Measurements from ENCODE around the gene ETV1.
A peak's percentile ranks its signal among the peaks of the same experiment; 100 is the strongest.
"Not testable (repeated sequence)": the region's sequence is repeated elsewhere in the genome, so short reads cannot be mapped to it uniquely, and the experiment has no call there.

The ETV1 gene

DNA sequence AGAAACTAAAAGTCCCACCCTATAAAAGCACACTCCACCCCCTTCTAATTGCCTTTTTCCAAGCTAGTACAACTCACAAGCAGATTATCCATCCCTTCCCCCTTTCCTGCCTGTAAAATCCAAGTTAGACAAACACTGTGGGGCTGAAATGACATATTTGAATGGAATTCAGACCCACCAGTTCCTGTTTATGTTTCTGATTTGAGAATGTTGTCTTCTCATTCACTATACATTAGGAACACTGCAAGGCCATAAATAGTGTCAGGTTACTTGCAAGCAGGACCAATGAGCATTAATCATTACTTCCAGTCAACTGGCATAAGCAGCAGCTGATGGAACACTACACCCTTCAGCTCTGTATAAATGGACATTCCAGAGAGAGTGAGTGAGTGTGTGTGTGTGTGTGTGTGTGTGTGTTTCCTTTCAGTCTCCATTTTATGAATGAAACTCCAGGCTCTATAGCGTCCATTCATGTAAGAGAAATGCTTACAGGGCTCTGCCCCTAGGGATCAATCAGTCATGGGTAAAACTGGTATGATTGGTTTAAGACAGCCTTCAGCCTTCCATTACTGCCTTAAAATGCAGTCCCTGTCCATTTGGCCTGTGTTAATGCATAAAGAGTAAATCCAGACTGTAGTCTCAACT, 69.3 kb downstream of the ETV1 start:
- DNase-seq (ENCODE audit: extremely low read depth, low read depth): peak; percentile 100
- H3K4me3 ChIP-seq (replicated peaks; ENCODE audit: low read depth, low read length): no peak overlapping the region
- TF ChIP-seq CTCF (IDR thresholded peaks at IDR 0.05; ENCODE audit: low read depth, low read length, missing control alignments): no peak

GRCh38 chr7:13918333-13918732, 71.1 kb downstream of the ETV1 start:
- not testable (repeated sequence) for DNase-seq (ENCODE audit: extremely low read depth, low read depth); H3K4me3 ChIP-seq (replicated peaks; ENCODE audit: low read depth, low read length)

DNA sequence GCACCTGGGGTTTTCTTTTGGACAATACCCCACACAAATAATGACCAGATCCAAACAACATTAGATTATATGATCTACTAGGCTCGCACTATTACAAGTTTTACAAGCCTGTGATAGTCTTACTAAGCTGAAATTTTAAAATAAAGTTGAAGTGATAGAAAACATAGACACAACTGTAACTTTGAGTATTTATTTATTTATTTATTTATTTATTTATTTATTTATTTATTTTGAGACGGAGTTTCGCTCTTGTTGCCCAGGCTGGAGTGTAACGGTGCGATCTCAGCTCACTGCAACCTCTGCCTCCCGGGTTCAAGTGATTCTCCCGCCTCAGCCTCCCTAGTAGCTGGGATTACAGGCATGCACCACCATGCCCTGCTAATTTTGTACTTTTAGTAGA, 72.4 kb downstream of the ETV1 start:
- DNase-seq (ENCODE audit: extremely low read depth, low read depth); H3K4me3 ChIP-seq (replicated peaks; ENCODE audit: low read depth, low read length): not testable (repeated sequence)

DNA sequence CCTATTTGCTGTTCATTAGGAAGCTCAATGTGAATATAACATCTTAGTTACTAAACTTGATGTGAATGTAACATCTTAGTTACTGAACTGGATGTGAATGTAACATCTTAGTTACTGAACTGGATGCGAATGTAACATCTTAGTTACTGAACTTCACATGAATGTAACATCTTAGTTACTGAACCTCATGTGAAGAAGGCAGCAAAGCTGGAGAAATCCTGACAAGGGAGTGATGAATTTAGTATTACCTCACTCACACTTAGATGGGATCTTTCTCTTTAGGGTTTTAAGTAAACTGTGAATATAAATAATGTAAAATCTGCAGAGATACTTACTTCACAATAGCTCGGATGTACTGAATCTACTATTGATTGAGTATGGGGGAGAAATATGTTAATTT, 73.6 kb downstream of the ETV1 start:
- DNase-seq (ENCODE audit: extremely low read depth, low read depth): no peak
- TF ChIP-seq CTCF (IDR thresholded peaks at IDR 0.05; ENCODE audit: low read depth, low read length, missing control alignments): no peak
- no peak overlapping the region for H3K4me3 ChIP-seq (replicated peaks; ENCODE audit: low read depth, low read length)

- no peak for DNase-seq (ENCODE audit: extremely low read depth, low read depth)
- H3K4me3 ChIP-seq (replicated peaks; ENCODE audit: low read depth, low read length): no peak overlapping the region
- TF ChIP-seq CTCF (IDR thresholded peaks at IDR 0.05; ENCODE audit: low read depth, low read length, missing control alignments): no peak
These were observed 76.7 kb downstream of the ETV1 start for GRCh38 chr7:13912715-13913278.

- H3K4me3 ChIP-seq (replicated peaks; ENCODE audit: low read depth, low read length): no peak overlapping the region
- TF ChIP-seq CTCF (IDR thresholded peaks at IDR 0.05; ENCODE audit: low read depth, low read length, missing control alignments): no peak
- no peak for DNase-seq (ENCODE audit: extremely low read depth, low read depth)
These were observed 77.6 kb downstream of the ETV1 start for GRCh38 chr7:13911909-13912308.

DNA sequence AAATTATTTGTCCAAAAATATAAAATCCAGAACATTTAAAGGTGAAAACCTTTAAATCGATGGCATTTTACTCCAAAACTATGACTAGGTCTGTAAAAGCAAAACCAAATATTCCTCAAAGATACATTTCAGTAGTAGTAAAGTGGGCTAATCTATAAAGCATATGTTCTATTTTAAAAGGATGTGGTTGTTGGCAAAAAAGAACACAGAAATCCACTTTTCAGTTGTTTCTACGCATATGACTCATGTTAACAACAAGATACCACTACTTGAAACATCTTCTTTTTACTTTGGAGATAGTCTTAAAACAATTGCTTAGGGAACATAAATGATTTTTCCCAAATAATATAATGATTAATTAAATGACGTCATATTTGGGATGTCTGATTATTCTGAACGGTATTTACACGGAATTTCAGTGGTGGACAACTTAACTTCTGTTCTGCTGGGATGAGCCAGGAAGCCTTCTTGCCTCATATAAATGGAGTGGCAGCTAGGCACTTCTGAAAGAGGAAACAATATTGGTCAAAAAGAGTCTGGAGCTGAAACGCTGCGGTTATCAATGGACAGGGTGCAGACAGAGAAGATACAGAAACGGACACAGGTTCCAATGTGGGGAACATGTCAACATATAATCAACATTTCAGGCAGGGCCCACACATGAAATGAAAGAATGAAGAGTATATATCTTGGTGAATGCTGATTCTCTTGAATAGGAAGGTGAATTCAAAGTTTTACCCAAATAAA, 78.5 kb downstream of the ETV1 start:
- no peak for DNase-seq (ENCODE audit: extremely low read depth, low read depth)
- H3K4me3 ChIP-seq (replicated peaks; ENCODE audit: low read depth, low read length): no peak overlapping the region
- no peak for TF ChIP-seq CTCF (IDR thresholded peaks at IDR 0.05; ENCODE audit: low read depth, low read length, missing control alignments)
